Lower leg skin (tissue), 4 donors: Measurements from ENCODE around the gene CTDSPL. TPM values are rescaled to one million over a fixed set of nuclear protein-coding genes. Genes with fewer than 3 reads are reported as not detected.

Experiments
- DNase-seq, 2 donors: peaks; one replicate each; pipeline ENCODE4 v3.0.0-alpha.2; 2019; ENCODE audit warnings: low spot score in 2 of 2
- H3K4me3 ChIP-seq: fragments of 200-600 bp; sonication (generic); 2 replicates; pipeline ENCODE4 v1.5.1; 2017; ENCODE audit warnings: mild to moderate bottlenecking, low read depth; ENCODE audit not compliant: poor library complexity, severe bottlenecking
- POLR2A ChIP-seq, 2 donors: fragments of 450-650 bp; IDR thresholded peaks; one replicate each; pipeline ENCODE4 v1.6.1; 2016 to 2017; ENCODE audit warnings: antibody characterized with exemption in 2 of 2, mild to moderate bottlenecking in 1 of 2, moderate library complexity in 1 of 2
- WGBS, 2 donors: methylation state at CpG; one replicate each; pipeline ENCODE4 v1.1.5; 2018; 5-methylcytosine and 5-hydroxymethylcytosine counted together
- intact Hi-C: fragments of 100-400 bp; cut with DNase I; formaldehyde crosslinking; loops from one replicate; pipeline ENCODE4 v1.15.0; 2023; ENCODE audit warnings: low total_unique reads
- total RNA-seq, 4 donors: library from RNA; depleted of rRNA; stranded (reverse); fragments of >200 nt; gene quantifications; one replicate each; pipeline ENCODE4 v1.1.0, GENCODE V29; 2016
- TF ChIP-seq, protein P1 (sequence below), 3 donors: fragments of 450-650 bp; IDR thresholded peaks; one replicate each; pipeline ENCODE4 v1.5.1; 2016; ENCODE audit warnings: antibody characterized with exemption in 3 of 3, mild to moderate bottlenecking in 3 of 3, moderate library complexity in 2 of 3

CTDSPL gene
- total RNA-seq, 4 donors from 2014 or later: 59.8 to 97.5 (median 94.6) TPM

GRCh38 chr3:37937156-37937555 is 75.5 kb downstream of the CTDSPL start:
- intact Hi-C loops: no loop called here
- no peak overlapping the region for H3K4me3 ChIP-seq
- no peak for DNase-seq
- WGBS, 2 donors: 85 to 86% methylated on average over 6 of the region's 6 CpGs
- TF ChIP-seq, protein P1, sequence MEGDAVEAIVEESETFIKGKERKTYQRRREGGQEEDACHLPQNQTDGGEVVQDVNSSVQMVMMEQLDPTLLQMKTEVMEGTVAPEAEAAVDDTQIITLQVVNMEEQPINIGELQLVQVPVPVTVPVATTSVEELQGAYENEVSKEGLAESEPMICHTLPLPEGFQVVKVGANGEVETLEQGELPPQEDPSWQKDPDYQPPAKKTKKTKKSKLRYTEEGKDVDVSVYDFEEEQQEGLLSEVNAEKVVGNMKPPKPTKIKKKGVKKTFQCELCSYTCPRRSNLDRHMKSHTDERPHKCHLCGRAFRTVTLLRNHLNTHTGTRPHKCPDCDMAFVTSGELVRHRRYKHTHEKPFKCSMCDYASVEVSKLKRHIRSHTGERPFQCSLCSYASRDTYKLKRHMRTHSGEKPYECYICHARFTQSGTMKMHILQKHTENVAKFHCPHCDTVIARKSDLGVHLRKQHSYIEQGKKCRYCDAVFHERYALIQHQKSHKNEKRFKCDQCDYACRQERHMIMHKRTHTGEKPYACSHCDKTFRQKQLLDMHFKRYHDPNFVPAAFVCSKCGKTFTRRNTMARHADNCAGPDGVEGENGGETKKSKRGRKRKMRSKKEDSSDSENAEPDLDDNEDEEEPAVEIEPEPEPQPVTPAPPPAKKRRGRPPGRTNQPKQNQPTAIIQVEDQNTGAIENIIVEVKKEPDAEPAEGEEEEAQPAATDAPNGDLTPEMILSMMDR (IDR thresholded peaks at IDR 0.05): no peak
- TF ChIP-seq POLR2A (IDR thresholded peaks at IDR 0.05): no peak

- TF ChIP-seq, protein P1 (IDR thresholded peaks at IDR 0.05): no peak
- TF ChIP-seq POLR2A (IDR thresholded peaks at IDR 0.05): no peak
- no peak for DNase-seq
- 56 to 59% methylated on average over 2 of the region's 2 CpGs for WGBS, 2 donors
- H3K4me3 ChIP-seq: no peak overlapping the region
- intact Hi-C loops: no loop called here
These were observed 76.3 kb downstream of the CTDSPL start for GRCh38 chr3:37938011-37938410.

- peak in 1 of 2 donors; percentile 76 for DNase-seq
- H3K4me3 ChIP-seq: no peak overlapping the region
- TF ChIP-seq, protein P1 (IDR thresholded peaks at IDR 0.05): no peak
- no peak for TF ChIP-seq POLR2A (IDR thresholded peaks at IDR 0.05)
- 57 to 72% methylated on average over 4 of the region's 4 CpGs for WGBS, 2 donors
- intact Hi-C loops: no loop called here
These were observed 78.7 kb downstream of the CTDSPL start for GRCh38 chr3:37940242-37940908.

GRCh38 chr3:37941608-37942508 is 80.2 kb downstream of the CTDSPL start:
- TF ChIP-seq, protein P1 (IDR thresholded peaks at IDR 0.05): no peak
- no peak for TF ChIP-seq POLR2A (IDR thresholded peaks at IDR 0.05)
- WGBS, 2 donors: 49 to 51% methylated on average over 12 of the region's 12 CpGs
- H3K4me3 ChIP-seq: no peak overlapping the region
- peak in 1 of 2 donors; percentile 79 for DNase-seq
- intact Hi-C loops: no loop called here

DNA sequence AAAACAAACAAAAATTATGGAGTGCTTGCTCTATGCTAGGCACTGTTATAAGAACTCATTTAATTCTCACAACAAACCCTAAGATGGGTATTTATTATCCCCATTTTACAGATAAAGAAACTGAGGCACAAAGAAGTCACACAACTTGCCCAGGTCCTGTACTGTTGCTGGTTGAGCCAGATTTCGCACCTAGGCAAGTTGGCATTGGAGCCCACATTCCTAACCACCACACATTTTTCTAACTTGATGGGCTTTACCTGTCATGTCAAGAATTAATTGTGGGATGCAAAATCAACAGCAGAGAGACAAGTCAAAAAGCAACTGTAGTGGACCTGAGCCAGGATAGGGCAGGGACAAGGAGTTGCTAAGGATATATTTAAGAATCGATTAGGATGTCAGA is 81.0 kb downstream of the CTDSPL start:
- H3K4me3 ChIP-seq: no peak overlapping the region
- 55 to 56% methylated on average over 2 of the region's 2 CpGs for WGBS, 2 donors

DNA sequence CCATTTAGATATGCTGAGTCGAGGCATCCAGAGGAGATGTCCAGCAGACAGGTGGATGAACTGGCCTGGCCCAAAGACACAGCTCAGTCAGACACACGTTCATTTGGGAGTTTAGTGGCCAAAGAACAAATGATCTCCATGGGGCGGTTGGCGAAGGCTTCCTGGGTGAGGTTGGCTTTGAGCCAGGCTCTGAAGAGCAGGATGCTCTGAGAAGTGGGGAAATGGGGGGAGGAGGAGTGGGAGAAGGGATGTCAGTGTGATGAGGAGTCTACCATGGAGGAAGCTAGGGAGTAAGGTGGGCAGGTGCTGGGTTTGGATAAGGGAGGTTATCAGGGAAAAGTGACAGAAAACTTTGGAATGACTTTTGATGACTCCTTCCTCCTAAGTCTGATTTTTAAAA is 81.4 kb downstream of the CTDSPL start:
- DNase-seq: peak in 1 of 2 donors; percentile 68
- 73 to 81% methylated on average over 4 of the region's 4 CpGs for WGBS, 2 donors
- no peak for TF ChIP-seq POLR2A (IDR thresholded peaks at IDR 0.05)
- TF ChIP-seq, protein P1 (IDR thresholded peaks at IDR 0.05): no peak
- intact Hi-C loops: no loop called here
- no peak overlapping the region for H3K4me3 ChIP-seq

More for the DNA sequence above, 81.0 kb downstream of the CTDSPL start:
- intact Hi-C loops: no loop called here
- DNase-seq: peak in 1 of 2 donors; percentile 59
- no peak for TF ChIP-seq POLR2A (IDR thresholded peaks at IDR 0.05)
